Epithelial cell of esophagus (primary cell): Measurements from ENCODE around the gene SPINT1.

Source experiments
- DNase-seq: peaks from one replicate; pipeline ENCODE4 v3.0.0; 2010; ENCODE audit warnings: low read depth
- H3K4me3 ChIP-seq: 2 replicates; pipeline ENCODE4 v1.5.1; 2011; ENCODE audit warnings: mild to moderate bottlenecking, low read length, control low read depth
- TF ChIP-seq, protein P1 (sequence below): IDR thresholded peaks from 2 replicates; pipeline ENCODE4 v1.5.1; 2011; ENCODE audit warnings: low read depth, mild to moderate bottlenecking, low read length, control low read depth, inconsistent platforms; ENCODE audit not compliant: insufficient read depth; ENCODE audit errors: missing control alignments

The SPINT1 gene

DNA sequence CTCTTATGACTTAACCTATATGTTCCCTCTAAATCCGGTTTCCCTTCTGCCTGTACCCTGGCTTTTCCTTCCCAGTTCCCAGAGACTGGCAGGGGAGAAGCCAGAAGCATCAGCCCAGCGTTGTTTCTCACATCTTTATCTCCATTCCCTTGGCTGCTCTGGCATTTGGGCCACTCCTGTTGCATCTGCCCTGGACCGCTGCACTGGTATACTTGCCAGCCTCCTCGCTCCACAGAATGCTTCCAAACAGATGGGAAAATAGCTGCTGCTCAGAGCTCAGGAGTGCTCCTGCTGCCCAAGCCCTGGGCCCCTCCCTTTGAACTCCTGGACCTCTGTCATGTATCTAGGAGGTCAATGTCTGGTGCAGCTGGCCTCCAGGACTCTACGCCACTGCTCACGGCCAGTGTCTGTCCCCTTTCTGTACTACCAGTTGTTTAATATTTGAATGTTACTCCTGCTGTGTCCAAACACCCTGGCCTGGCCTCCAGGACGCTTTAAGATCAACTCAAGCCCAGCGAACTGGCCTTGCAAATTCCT, 6.8 kb downstream of the SPINT1 start:
- TF ChIP-seq, protein P1, sequence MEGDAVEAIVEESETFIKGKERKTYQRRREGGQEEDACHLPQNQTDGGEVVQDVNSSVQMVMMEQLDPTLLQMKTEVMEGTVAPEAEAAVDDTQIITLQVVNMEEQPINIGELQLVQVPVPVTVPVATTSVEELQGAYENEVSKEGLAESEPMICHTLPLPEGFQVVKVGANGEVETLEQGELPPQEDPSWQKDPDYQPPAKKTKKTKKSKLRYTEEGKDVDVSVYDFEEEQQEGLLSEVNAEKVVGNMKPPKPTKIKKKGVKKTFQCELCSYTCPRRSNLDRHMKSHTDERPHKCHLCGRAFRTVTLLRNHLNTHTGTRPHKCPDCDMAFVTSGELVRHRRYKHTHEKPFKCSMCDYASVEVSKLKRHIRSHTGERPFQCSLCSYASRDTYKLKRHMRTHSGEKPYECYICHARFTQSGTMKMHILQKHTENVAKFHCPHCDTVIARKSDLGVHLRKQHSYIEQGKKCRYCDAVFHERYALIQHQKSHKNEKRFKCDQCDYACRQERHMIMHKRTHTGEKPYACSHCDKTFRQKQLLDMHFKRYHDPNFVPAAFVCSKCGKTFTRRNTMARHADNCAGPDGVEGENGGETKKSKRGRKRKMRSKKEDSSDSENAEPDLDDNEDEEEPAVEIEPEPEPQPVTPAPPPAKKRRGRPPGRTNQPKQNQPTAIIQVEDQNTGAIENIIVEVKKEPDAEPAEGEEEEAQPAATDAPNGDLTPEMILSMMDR: no peak
- DNase-seq: no peak
- no peak overlapping the region for H3K4me3 ChIP-seq

- TF ChIP-seq, protein P1: no peak
- H3K4me3 ChIP-seq: no peak overlapping the region
- no peak for DNase-seq
Measured at GRCh38 chr15:40852529-40852928, 8.7 kb downstream of the SPINT1 start.

- DNase-seq: no peak
- H3K4me3 ChIP-seq: no peak overlapping the region
- TF ChIP-seq, protein P1: no peak
Measured at GRCh38 chr15:40853241-40853890, 9.5 kb downstream of the SPINT1 start.

DNA sequence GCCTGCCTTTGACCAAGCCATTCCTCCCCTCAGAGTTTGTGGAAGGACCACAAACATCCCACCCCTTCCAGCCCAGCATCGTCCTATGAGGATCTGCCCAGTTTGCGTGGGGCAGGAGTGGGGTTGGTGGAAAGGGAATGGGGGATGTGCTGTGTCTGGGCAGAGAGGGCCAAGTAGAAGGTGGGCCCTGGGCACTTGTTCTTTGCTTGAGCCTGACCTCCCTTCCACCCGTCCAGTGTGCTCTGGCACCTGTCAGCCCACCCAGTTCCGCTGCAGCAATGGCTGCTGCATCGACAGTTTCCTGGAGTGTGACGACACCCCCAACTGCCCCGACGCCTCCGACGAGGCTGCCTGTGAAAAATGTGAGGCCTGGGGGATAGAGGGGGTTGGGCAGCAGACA, 10.3 kb downstream of the SPINT1 start:
- H3K4me3 ChIP-seq: no peak overlapping the region
- TF ChIP-seq, protein P1: no peak
- DNase-seq: no peak

GRCh38 chr15:40855706-40856234, 11.9 kb downstream of the SPINT1 start:
- H3K4me3 ChIP-seq: no peak overlapping the region
- TF ChIP-seq, protein P1: no peak
- no peak for DNase-seq

DNA sequence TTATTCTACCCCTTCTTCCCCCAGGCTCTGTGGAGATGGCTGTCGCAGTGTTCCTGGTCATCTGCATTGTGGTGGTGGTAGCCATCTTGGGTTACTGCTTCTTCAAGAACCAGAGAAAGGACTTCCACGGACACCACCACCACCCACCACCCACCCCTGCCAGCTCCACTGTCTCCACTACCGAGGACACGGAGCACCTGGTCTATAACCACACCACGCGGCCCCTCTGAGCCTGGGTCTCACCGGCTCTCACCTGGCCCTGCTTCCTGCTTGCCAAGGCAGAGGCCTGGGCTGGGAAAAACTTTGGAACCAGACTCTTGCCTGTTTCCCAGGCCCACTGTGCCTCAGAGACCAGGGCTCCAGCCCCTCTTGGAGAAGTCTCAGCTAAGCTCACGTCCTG, 12.9 kb downstream of the SPINT1 start:
- TF ChIP-seq, protein P1: no peak
- no peak for DNase-seq
- H3K4me3 ChIP-seq: no peak overlapping the region

DNA sequence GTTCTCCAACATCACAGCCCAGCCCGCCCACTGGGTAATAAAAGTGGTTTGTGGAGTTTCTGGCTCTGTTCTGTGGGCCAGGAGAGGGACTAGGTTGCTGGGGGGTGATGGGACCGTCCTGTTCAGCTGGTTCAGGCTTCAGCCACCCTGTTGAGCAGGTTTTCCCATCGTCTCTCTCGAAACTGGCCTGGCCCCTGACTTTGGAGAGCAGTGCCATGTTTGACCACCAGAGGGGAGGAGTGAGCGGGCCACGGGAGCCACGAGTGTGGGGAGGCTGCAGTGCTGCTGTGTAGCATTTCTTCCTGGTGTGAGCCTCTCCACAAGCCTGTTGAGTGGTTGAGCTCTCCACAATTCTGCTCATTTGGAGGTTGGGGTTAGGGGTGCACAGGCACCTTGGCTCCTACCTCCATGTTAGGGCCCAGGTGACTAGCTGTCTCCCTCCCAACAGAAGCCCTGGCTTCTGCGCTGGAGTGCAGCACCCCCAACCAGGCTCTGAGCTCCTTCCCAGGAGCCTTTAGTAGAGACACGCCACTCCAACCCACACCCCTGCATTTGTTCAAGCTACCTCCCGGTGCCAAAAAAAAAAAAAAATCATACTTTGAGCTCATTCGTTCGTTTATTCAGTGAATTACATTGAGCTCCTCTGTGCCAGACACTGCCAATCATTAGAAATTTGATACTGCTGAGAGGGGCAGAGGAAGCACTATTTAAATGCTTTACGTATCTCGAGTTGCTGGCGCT, 13.9 kb downstream of the SPINT1 start:
- TF ChIP-seq, protein P1: peak; percentile 98
- peak; percentile 89 for DNase-seq
- H3K4me3 ChIP-seq: no peak overlapping the region
